ENCODE results near the gene AKT1.

Gene AKT1

DNA sequence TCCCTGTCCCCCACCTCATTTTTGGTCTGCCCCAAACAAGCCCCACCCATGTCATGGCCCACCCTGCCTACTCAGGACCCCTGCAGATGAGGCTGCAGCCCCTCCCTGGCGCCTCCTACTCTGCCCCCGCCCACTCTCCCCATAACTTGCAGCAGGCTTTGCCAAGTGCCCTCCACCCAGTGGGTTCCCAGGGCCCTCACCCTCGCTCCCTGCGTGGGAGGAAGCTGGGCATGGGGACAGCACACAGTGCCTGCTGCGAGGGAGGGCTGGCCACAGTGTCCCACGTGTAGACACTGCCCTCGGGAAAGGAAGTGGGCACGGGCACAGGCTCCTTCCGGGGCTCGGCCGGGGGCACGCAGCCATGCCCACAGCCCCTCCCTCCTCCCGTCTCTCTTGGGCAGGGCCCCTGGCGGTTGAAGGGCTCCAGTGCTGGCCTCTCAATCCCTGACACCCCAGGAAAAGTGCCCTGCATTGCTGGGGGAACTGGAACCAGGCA is 9.4 kb downstream of the AKT1 start:
- no peak for DNase-seq (ENCODE audit: low spot score)

- DNase-seq (ENCODE audit: low spot score): no peak
Measured at GRCh38 chr14:104785708-104786080, 9.9 kb downstream of the AKT1 start.

GRCh38 chr14:104784846-104785707 is 10.5 kb downstream of the AKT1 start:
- DNase-seq (ENCODE audit: low spot score): no peak

DNA sequence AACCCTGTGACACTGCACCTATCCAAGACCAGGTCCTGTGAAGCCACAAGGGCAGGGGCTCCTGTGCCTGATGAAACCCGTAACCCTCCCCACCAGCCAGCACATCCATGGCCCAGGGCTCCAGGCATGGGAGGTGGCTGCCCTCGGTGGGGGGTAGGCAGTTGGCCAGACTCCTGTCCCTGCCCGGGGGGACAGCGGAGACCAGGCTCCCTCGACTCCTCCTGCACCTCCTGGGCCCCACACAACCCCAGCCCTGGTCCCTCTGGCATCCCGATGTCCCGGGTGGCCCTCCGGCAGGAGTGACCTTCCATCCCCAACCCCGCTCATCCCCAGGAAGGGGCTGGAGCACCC is 11.4 kb downstream of the AKT1 start:
- no peak for DNase-seq (ENCODE audit: low spot score)

- DNase-seq (ENCODE audit: low spot score): no peak
Measured at GRCh38 chr14:104783484-104784217, 11.9 kb downstream of the AKT1 start.

GRCh38 chr14:104782808-104783139 is 12.8 kb downstream of the AKT1 start:
- no peak for DNase-seq (ENCODE audit: low spot score)

DNA sequence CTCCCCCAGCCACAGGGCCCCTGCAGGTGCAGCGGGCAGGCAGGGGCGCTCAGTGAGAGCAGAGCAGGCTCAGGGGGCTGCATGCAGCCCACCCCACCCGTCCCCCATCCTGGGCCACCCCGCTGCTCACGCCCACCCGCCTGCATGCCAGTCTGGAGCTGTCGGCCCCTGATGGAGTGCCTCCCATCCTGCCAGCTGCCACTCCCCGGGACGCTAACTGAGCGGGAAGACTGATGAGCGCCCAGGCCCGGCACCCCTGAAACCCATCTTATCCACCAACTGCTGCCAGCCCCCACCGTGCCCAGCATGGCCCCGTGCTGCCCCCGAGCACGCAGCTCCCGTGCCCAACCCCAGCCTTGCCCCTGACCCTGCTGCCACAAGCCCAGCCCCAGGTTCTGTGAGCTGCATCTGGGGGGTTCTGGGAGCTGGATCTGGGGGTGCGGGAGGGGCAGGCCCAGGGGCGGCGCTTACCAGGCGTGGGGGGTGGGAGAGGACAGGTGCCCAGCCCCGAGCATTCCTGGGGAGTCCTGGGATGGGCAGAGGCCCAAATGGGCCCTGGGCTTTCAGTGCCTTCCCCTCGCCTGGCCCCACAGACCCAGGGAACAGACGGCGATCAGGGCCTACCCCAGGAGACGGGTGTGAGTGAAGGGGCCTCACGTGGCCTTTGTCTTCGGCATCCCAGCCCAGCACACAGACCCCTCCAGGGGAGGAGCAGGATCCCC is 13.3 kb downstream of the AKT1 start:
- DNase-seq (ENCODE audit: low spot score): no peak

GRCh38 chr14:104781271-104782077 is 14.1 kb downstream of the AKT1 start:
- no peak for DNase-seq (ENCODE audit: low spot score)

DNA sequence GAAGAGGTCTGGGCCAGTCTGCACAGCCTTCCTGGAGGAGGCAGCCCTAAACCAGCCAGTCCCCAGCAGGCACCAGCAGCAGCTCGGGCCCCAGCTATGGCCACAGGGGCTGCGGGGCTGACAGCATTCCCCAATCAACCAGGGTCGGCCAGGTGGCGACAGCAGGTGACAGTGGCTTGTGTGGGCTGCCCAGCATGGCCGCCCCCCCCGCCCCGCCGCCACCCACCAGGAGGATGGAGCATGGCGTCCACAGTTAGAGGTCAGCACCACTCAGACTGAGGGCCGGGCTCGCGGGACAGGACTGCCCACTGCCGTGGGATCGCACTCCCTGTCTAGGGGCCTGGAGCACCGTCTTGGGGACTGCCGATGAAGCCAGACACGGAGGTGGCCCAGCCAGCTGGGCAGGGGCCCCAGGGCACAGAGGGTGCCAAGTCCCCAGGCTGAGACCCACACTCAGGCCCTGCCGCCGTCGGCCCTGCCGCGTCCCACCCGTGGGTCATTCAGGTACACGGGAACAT is 15.0 kb downstream of the AKT1 start:
- no peak for DNase-seq (ENCODE audit: low spot score)

DNA sequence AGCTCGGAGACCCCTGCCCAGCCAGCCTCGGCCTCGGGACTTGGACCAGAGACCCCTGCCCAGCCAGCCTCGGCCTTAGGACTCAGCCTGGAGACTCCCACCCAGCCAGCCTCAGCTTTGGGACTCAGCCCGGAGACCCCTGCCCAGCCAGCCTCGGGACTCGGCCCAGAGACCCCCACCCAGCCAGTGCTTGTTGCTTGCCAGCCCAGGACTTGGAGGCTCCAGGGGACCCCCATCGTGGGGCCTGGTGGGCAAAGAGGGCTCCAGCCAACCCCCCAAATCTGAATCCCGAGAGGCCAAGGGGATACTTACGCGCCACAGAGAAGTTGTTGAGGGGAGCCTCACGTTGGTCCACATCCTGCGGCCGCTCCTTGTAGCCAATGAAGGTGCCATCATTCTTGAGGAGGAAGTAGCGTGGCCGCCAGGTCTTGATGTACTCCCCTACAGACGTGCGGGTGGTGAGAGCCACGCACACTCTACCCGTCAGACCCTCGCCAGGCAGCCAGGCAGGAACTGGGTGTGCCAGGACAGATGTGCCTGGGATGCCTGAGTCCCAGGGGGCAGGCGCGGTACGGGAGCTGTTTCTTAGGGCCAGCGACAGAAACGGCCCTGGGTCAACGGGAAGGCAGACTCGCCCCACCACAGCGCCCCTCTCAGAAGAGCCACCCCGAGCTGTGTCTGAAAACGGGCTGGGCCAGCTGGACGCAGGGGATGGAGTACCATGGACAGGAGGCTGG is 15.6 kb downstream of the AKT1 start:
- DNase-seq (ENCODE audit: low spot score): no peak

DNA sequence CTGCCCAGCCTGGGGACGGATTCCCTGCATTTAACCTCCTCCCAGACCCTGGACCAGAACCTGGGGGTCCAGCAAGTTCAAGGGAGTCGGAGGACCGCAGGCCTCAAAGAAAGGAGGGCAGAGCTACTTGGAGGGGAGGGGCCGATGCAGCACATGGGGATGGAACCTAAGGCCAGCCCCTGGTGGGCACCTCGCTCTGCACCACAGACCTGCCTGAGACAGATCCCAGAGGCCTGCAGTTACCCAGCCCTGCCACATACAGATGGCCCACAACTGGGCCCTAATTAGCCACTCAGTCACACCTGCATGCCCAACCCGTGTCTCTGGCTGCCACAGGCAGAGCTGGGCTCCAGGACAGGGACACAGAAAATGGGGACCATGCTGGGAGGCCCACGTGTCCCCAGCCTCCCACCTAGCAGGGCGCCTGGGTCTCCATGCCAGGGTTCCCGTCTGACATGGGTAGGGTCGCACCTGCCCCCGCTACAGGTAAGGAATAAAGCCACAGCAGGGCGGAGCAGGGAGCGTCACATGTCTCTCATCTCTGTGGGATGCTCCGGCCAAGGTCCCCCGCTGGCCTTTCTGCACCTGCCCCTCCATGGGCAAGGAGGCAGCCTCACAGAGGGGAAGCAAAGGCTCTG is 16.7 kb downstream of the AKT1 start:
- no peak for DNase-seq (ENCODE audit: low spot score)

DNA sequence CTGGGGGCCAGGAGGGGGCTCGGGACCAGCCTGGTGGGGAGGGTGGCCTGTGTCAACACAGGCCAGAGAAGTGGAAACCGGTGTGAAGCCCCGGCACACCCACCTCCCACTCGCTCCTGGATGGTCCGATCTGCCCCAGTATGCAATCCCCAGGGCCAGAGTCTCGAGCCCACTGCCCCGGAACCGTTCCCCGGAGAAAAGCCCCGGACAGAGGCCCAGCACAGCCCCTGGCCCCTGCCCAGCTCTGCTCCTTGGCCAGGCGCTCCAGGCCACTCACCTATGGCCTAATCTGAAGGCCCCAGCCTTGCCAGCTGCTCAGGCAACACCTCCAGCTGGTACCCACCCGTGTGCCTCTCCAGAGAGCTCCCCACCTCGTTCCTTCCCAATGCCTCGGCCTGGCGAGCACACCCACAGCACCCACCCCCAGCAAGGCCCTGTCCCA is 17.7 kb downstream of the AKT1 start:
- DNase-seq (ENCODE audit: low spot score): no peak

DNA sequence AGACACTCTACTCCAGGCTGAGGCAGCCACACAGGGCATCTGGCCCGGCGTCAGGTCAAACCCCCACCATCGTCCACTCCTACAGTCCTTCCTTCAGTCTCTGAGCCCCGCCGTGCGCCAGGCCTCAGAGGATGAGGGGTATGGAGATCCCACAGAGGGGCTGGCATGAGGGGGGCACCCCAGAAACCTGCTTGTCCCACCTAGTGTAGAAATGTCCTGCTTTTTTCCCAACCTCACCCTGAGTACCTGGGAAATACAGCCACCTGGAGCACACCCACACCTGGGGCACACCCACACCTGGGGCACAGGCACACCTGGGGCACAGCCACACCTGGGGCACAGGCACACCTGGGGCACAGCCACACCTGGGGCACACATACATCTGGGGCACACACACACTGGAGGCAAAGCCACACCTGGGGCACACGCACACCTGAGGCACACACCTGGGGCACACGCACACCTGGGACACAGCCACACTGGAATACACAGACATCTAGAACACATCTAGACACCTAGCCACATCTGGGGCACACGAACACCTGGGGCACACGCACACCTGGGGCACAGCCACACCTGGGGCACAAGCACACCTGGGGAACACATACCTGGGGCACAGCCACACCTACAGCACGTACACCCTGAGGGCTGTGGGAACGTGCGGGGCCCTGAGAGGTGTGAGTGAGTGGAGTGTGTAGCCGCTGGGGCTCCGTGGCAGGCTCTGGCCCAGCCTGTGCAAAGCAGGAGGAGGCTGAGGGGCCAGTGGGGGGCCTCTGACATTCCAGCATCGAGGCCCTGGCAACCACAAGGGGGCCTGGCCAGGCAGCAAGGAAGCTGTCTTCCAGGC is 18.4 kb downstream of the AKT1 start:
- DNase-seq (ENCODE audit: low spot score): no peak

GRCh38 chr14:104776481-104776880 is 19.1 kb downstream of the AKT1 start:
- no peak for DNase-seq (ENCODE audit: low spot score)

- DNase-seq (ENCODE audit: low spot score): no peak
Measured at GRCh38 chr14:104775073-104775489, 20.5 kb downstream of the AKT1 start.

DNA sequence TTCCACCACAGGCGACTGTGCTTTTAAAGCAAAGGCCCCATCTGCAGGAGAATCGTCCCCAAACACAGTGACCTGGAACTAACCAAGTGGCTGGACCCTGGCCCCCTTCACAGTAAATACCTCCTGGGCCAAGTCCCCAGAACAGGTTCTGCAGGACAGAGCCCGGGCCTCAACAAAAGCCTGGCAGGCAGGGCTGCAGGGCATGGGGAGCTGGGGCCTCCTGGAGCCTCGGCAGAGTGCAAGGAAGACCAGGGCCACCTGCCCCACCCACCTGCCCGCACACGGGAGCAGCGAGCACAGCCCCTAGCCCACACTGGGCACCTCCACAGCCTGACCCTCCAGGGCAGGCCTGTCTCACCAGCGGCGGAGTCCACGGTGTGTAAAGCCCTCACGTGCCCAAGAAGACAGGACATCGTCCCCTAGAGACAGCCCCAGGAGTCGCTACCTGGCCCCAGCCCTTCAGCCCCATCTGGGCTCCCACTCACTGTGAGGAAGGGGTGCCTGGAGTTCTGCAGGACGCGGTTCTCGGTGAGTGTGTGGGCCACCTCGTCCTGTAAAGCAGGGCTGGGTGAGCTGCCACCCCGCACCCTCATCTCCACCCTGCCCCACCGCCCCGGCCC is 21.0 kb downstream of the AKT1 start:
- no peak for DNase-seq (ENCODE audit: low spot score)

GRCh38 chr14:104773505-104774452 is 21.8 kb downstream of the AKT1 start:
- no peak for DNase-seq (ENCODE audit: low spot score)

Data from putamen (tissue), 1 donor.